MM.1S (cell line): ENCODE measurements around the gene GNB1.

Experiments used
- EZH2 ChIP-seq: fragments of 300-600 bp; sonication (generic); optimal IDR thresholded peaks from 2 replicates; pipeline ENCODE3; 2017; ENCODE audit warnings: low read depth, mild to moderate bottlenecking, antibody characterized with exemption, low read length, mixed read lengths
- EZH2phosphoT487 ChIP-seq: fragments of 300-600 bp; sonication (generic); IDR thresholded peaks from 2 replicates; pipeline ENCODE4 v1.6.1; 2018; ENCODE audit warnings: antibody characterized with exemption, low read length
- TF ChIP-seq, protein P1 (sequence below): fragments of 300-600 bp; sonication (generic); IDR thresholded peaks from 2 replicates; pipeline ENCODE4 v1.5.1; 2016; ENCODE audit warnings: antibody characterized with exemption, low read length, mixed read lengths

DNA sequence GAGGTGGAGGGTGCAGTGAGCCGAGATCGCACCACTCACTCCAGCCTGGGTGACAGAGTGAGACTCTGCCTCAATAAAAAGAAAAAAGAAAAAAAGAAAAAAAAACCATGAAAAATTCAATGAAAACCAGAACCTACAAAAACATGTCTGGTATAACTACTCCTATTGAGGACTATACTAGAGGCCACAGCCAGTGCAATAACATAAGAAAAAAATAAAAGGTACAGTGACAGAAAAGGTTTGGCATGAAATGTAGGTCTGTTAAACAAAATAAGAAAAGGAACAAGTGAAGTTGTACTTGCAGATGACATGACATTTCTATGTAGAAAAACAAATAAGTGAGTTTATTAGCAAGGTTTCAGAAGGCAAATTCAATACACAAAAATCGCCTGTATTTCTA lies 120.8 kb downstream of the GNB1 start:
- TF ChIP-seq, protein P1, sequence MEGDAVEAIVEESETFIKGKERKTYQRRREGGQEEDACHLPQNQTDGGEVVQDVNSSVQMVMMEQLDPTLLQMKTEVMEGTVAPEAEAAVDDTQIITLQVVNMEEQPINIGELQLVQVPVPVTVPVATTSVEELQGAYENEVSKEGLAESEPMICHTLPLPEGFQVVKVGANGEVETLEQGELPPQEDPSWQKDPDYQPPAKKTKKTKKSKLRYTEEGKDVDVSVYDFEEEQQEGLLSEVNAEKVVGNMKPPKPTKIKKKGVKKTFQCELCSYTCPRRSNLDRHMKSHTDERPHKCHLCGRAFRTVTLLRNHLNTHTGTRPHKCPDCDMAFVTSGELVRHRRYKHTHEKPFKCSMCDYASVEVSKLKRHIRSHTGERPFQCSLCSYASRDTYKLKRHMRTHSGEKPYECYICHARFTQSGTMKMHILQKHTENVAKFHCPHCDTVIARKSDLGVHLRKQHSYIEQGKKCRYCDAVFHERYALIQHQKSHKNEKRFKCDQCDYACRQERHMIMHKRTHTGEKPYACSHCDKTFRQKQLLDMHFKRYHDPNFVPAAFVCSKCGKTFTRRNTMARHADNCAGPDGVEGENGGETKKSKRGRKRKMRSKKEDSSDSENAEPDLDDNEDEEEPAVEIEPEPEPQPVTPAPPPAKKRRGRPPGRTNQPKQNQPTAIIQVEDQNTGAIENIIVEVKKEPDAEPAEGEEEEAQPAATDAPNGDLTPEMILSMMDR: no peak
- no peak for TF ChIP-seq EZH2
- no peak for TF ChIP-seq EZH2phosphoT487
